Endothelial cell of umbilical vein (primary cell): ENCODE data around the gene RPL4. TPM values are rescaled to one million over a fixed set of nuclear protein-coding genes. Genes with fewer than 3 reads are reported as not detected.

Source experiments
- BruUV-seq: library from RNA; stranded (reverse); fragments of 400-500 nt; replicated peaks from 2 replicates; lab custom pipeline; 2021; lab: Mats Ljungman, UMichigan
- CTCF ChIA-PET: fragments of 300-600, 350-600 bp; sonication (Branson Sonifier 250); formaldehyde crosslinking; loops from one replicate; lab custom pipeline; 2021; ENCODE audit warnings: antibody characterized with exemption, inconsistent platforms; lab: Charles Lee
- POLR2A ChIA-PET: fragments of 300-600, 350-600 bp; sonication (Branson Sonifier 250); formaldehyde crosslinking; loops from one replicate; lab custom pipeline; 2021; ENCODE audit warnings: antibody characterized with exemption, inconsistent platforms; lab: Charles Lee
- DNase-seq: peaks from one replicate; pipeline ENCODE4 v3.0.0-alpha.2; 2011; ENCODE audit warnings: low read depth, low spot score
- FAIRE-seq: peaks from 2 replicates; lab custom pipeline; 2011; peaks lifted over from hg19 to GRCh38; lab: Jason Lieb, UNC
- H2AFZ ChIP-seq: 2 replicates; pipeline ENCODE4 v1.6.0; 2012; ENCODE audit warnings: low read depth, low read length, control low read depth, inconsistent platforms
- H3K27ac ChIP-seq: 2 replicates; pipeline ENCODE4 v1.5.1; 2011; ENCODE audit warnings: low read depth, mild to moderate bottlenecking, control low read depth, low read length, moderate library complexity; ENCODE audit not compliant: insufficient read depth
- H3K27me3 ChIP-seq, 2 experiments: 2 replicates each; pipeline versions ENCODE4 v1.6.0 to v1.6.1; 2011; ENCODE audit warnings: low read length in 2 of 2, mixed read lengths in 1 of 2; ENCODE audit not compliant: control insufficient read depth in 2 of 2, insufficient read depth in 2 of 2
- H3K36me3 ChIP-seq, 2 experiments: 2 replicates in 1 of 2; 3 replicates in 1 of 2; pipeline ENCODE4 v1.5.1; 2011; ENCODE audit warnings: low read length in 2 of 2, mild to moderate bottlenecking in 1 of 2, moderate library complexity in 1 of 2; ENCODE audit not compliant: control insufficient read depth in 2 of 2, insufficient read depth in 2 of 2; ENCODE audit errors: extremely low read depth in 1 of 2
- H3K4me1 ChIP-seq: 3 replicates; pipeline ENCODE4 v1.5.1; 2011; ENCODE audit warnings: mild to moderate bottlenecking, low read length; ENCODE audit not compliant: control insufficient read depth, insufficient read depth; ENCODE audit errors: extremely low read depth
- H3K4me2 ChIP-seq: 2 replicates; pipeline ENCODE4 v1.6.1; 2011; ENCODE audit warnings: low read length, control low read depth, mixed read lengths; ENCODE audit not compliant: insufficient read depth
- H3K4me3 ChIP-seq, 3 experiments: fragments of 200-600 bp in 1 of 3; sonication (generic), shearing (Covaris generic) in 1 of 3; replicated peaks in 1 of 3; 2 replicates each; pipeline ENCODE4 v1.5.1; 2011 to 2016; ENCODE audit warnings: control low read depth in 3 of 3, low read length in 3 of 3, mild to moderate bottlenecking in 2 of 3, inconsistent platforms in 1 of 3, low read depth in 1 of 3, moderate library complexity in 1 of 3; ENCODE audit not compliant: insufficient read depth in 1 of 3
- H3K79me2 ChIP-seq: 2 replicates; pipeline ENCODE4 v1.6.0; 2012; ENCODE audit warnings: low read length, inconsistent platforms; ENCODE audit not compliant: control insufficient read depth, insufficient read depth
- H3K9ac ChIP-seq: replicated peaks from 2 replicates; pipeline ENCODE3; 2011; ENCODE audit warnings: low read length, control low read depth; ENCODE audit not compliant: insufficient read depth; ENCODE audit errors: extremely low read depth
- H3K9me1 ChIP-seq: replicated peaks from 3 replicates; pipeline ENCODE4 v1.6.0; 2011; ENCODE audit warnings: mild to moderate bottlenecking, low read length; ENCODE audit not compliant: control insufficient read depth, insufficient read depth; ENCODE audit errors: extremely low read depth
- H3K9me3 ChIP-seq: replicated peaks from 2 replicates; pipeline ENCODE4 v1.5.1; 2012; ENCODE audit warnings: low read length, inconsistent platforms; ENCODE audit not compliant: control insufficient read depth, insufficient read depth
- H4K20me1 ChIP-seq: replicated peaks from 2 replicates; pipeline ENCODE3; 2011; ENCODE audit warnings: mild to moderate bottlenecking, low read length; ENCODE audit not compliant: control insufficient read depth, insufficient read depth; ENCODE audit errors: extremely low read depth
- CTCF ChIP-seq, 2 donors: IDR thresholded peaks; 1 replicate in 1 of 2; 2 replicates in 1 of 2; pipeline ENCODE4 v1.5.1; 2011; ENCODE audit warnings: low read length in 2 of 2, mild to moderate bottlenecking in 2 of 2, moderate library complexity in 2 of 2, control low read depth in 1 of 2, inconsistent platforms in 1 of 2, low read depth in 1 of 2; ENCODE audit not compliant: insufficient read depth in 1 of 2; ENCODE audit errors: extremely low read depth in 1 of 2
- EZH2 ChIP-seq: IDR thresholded peaks from 2 replicates; pipeline ENCODE4 v1.6.1; 2012; ENCODE audit warnings: borderline replicate concordance, low read depth, mild to moderate bottlenecking, moderate library complexity, low read length, inconsistent platforms; ENCODE audit not compliant: severe bottlenecking
- FOS ChIP-seq: IDR thresholded peaks from 2 replicates; pipeline ENCODE4 v1.6.1; 2011; ENCODE audit warnings: mild to moderate bottlenecking, low read length, moderate library complexity, borderline replicate concordance; ENCODE audit not compliant: insufficient read depth
- GATA2 ChIP-seq: IDR thresholded peaks from 2 replicates; pipeline ENCODE4 v1.7.0; 2011; ENCODE audit warnings: low read depth, mild to moderate bottlenecking, moderate library complexity, mixed read lengths, low read length; ENCODE audit not compliant: insufficient read length, insufficient read depth
- JUN ChIP-seq: IDR thresholded peaks from 2 replicates; pipeline ENCODE4 v1.6.1; 2011; ENCODE audit warnings: borderline replicate concordance, low read depth; ENCODE audit not compliant: insufficient read length, insufficient read depth
- MAX ChIP-seq: IDR thresholded peaks from 2 replicates; pipeline ENCODE4 v1.6.1; 2011; ENCODE audit not compliant: insufficient read depth, insufficient read length
- MYC ChIP-seq: IDR thresholded peaks from one replicate; pipeline ENCODE4 v1.6.1; 2011; ENCODE audit warnings: mild to moderate bottlenecking, low read depth, low read length
- POLR2A ChIP-seq: IDR thresholded peaks from 2 replicates; pipeline ENCODE4 v1.6.1; 2012; ENCODE audit warnings: low read depth, mild to moderate bottlenecking, control low read depth, low read length
- POLR2AphosphoS5 ChIP-seq: IDR thresholded peaks from 2 replicates; pipeline ENCODE4 v1.6.1; 2012; ENCODE audit warnings: low read depth, mild to moderate bottlenecking, control low read depth, low read length, moderate library complexity; ENCODE audit not compliant: insufficient read depth
- dilution Hi-C: fragments of 300-500 bp; cut with MboI; formaldehyde crosslinking; loops from one replicate; pipeline ENCODE4 v1.15.0; 2019; ENCODE audit warnings: low sequenced_read_pairs; ENCODE audit not compliant: extremely low pct_ligation_motif_present
- intact Hi-C: fragments of 100-400 bp; cut with micrococcal nuclease; formaldehyde crosslinking; loops from one replicate; pipeline ENCODE4 v1.10.0; 2022
- polyA plus RNA-seq, 4 experiments: library from polyadenylated mRNA; depleted of rRNA in 3 of 4; stranded (reverse) in 3 of 4; unstranded in 1 of 4; fragments of >200 nt; gene quantifications; 2 replicates each; pipeline versions ENCODE4 v1.2.1 to v1.2.3, GENCODE V29; 2011 to 2012; ENCODE audit warnings: missing spikeins in 1 of 4
- total RNA-seq: library from RNA; stranded (reverse); gene quantifications from 2 replicates; pipeline ENCODE4 v1.2.3, GENCODE V29; 2021

The RPL4 gene
- total and polyA plus RNA-seq, 2 donors (not counting 3 experiments of a cell fraction or from before 2014, with no cell fraction given), result 2,598 to 3,530 TPM

- no peaks in the 10 kb centered on the region for H4K20me1 ChIP-seq
- peak; percentile 72 for FAIRE-seq
- no peaks in the 10 kb centered on the region for H3K27me3 ChIP-seq
- POLR2A ChIA-PET, result no interaction called here
- no peak overlapping the region for H3K4me2 ChIP-seq
- no peak overlapping the region for H2AFZ ChIP-seq
- no peaks in the 10 kb centered on the region for H3K36me3 ChIP-seq
- H3K9ac ChIP-seq, result no peak overlapping the region
- no peaks in the 10 kb centered on the region for H3K9me3 ChIP-seq
- peaks cover 12% of the 10 kb centered on the region for H3K4me1 ChIP-seq
- dilution Hi-C loops, result no loop called here
- no peak for DNase-seq
- no TSS peak for BruUV-seq
- intact Hi-C loops, result no loop called here
- TF ChIP-seq CTCF (IDR thresholded peaks at IDR 0.05; ENCODE audit: extremely low read depth in 1 of 2, insufficient read depth in 1 of 2, low read depth in 1 of 2, low read length in 2 of 2) (no peak), JUN (no peak), EZH2 (no peak), GATA2 (no peak), FOS (no peak), POLR2AphosphoS5 (no peak), POLR2A (no peak), MYC (no peak), MAX (no peak)
- H3K79me2 ChIP-seq, result peaks cover 2% of the 10 kb centered on the region
- no peaks in the 10 kb centered on the region for H3K9me1 ChIP-seq
- peak overlapping the region; percentile 9 for H3K27ac ChIP-seq
- CTCF ChIA-PET, result interaction anchor here (0.6 to 1.9 kb wide), 5 partner anchors 8 to 1058 kb away, joined by 3 to 5 read pairs (median 3); no protein-coding TSS in a partner anchor
- no peak overlapping the region for H3K4me3 ChIP-seq
Observed at GRCh38 chr15:66459818-66460615, 44.6 kb downstream of the RPL4 start.
